Thoracic aorta (tissue), 2 donors: ENCODE measurements around the gene TTLL8. TPM values are rescaled to one million over a fixed set of nuclear protein-coding genes. Genes with fewer than 3 reads are reported as not detected.

Experiments
- ATAC-seq: fragments of 150-250 bp; one replicate; pipeline ENCODE4 v1.8.0; 2017; ENCODE audit warnings: low read depth; ENCODE audit not compliant: insufficient number of reproducible peaks, low FRiP score
- DNase-seq: peaks from one replicate; pipeline ENCODE4 v3.0.0-alpha.2; 2020; ENCODE audit warnings: low spot score
- H3K27ac ChIP-seq, 2 donors: fragments of 200-600 bp; sonication (generic); 1 replicate in 1 of 2; 2 replicates in 1 of 2; pipeline ENCODE4 v1.5.1; 2016; ENCODE audit warnings: mild to moderate bottlenecking in 2 of 2, moderate library complexity in 2 of 2
- H3K27me3 ChIP-seq: fragments of 200-600 bp; sonication (generic); replicated peaks from 2 replicates; pipeline ENCODE4 v1.6.0; 2016; ENCODE audit warnings: mild to moderate bottlenecking; ENCODE audit not compliant: insufficient read depth
- H3K36me3 ChIP-seq: fragments of 200-600 bp; sonication (generic); one replicate; pipeline ENCODE4 v1.5.1; 2016
- H3K4me1 ChIP-seq, 2 donors: fragments of 200-600 bp; sonication (generic); 1 replicate in 1 of 2; 2 replicates in 1 of 2; pipeline versions ENCODE4 v1.5.1 to v1.6.0; 2016; ENCODE audit warnings: low read depth in 2 of 2, mild to moderate bottlenecking in 1 of 2; ENCODE audit not compliant: control insufficient read depth in 1 of 2
- H3K4me3 ChIP-seq: fragments of 200-600 bp; sonication (generic); 2 replicates; pipeline ENCODE4 v1.5.1; 2016; ENCODE audit warnings: mild to moderate bottlenecking
- H3K9me3 ChIP-seq: fragments of 200-600 bp; sonication (generic); 2 replicates; pipeline ENCODE4 v1.5.1; 2016
- total RNA-seq, 2 donors: library from RNA; depleted of rRNA; stranded (reverse); fragments of >200 nt; gene quantifications; one replicate each; pipeline versions ENCODE4 v1.1.0 to v1.2.3, GENCODE V29; 2016
- TF ChIP-seq, protein P1 (sequence below): fragments of 200-600 bp; sonication (generic); IDR thresholded peaks from one replicate; pipeline ENCODE4 v1.5.1; 2019; ENCODE audit warnings: antibody characterized with exemption

TTLL8 gene
- total RNA-seq, 2 donors from 2014 or later: not detected

DNA sequence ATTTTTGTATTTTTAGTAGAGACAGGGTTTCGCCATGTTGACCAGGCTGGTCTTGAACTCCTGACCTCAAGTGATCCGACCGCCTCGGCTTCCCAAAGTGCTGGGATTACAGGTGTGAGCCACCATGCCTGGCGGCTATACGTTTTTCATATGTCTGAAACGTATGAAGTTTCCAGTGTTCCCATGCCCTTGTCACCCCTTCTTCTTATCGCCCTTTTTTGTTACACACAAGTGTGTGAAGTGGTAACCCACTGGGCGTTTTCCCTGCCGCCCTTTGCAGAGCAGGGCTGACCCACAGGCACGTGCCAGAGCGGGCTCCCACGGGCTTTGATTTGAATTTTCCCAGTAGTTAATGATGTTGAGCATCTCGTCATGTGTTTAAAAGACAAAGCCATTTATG is 80.5 kb downstream of the TTLL8 start:
- Histone ChIP-seq H3K9me3 (peaks cover 11% of the 10 kb centered on the region), H3K4me3 (no peak overlapping the region), H3K36me3 (no peaks in the 10 kb centered on the region), H3K27me3 (no peaks in the 10 kb centered on the region), H3K4me1 (peaks cover 0 to under 1% of the 10 kb centered on the region in 2 donors), H3K27ac (no peak overlapping the region)
- DNase-seq: peak; percentile 1
- ATAC-seq: no peak
- TF ChIP-seq, protein P1, sequence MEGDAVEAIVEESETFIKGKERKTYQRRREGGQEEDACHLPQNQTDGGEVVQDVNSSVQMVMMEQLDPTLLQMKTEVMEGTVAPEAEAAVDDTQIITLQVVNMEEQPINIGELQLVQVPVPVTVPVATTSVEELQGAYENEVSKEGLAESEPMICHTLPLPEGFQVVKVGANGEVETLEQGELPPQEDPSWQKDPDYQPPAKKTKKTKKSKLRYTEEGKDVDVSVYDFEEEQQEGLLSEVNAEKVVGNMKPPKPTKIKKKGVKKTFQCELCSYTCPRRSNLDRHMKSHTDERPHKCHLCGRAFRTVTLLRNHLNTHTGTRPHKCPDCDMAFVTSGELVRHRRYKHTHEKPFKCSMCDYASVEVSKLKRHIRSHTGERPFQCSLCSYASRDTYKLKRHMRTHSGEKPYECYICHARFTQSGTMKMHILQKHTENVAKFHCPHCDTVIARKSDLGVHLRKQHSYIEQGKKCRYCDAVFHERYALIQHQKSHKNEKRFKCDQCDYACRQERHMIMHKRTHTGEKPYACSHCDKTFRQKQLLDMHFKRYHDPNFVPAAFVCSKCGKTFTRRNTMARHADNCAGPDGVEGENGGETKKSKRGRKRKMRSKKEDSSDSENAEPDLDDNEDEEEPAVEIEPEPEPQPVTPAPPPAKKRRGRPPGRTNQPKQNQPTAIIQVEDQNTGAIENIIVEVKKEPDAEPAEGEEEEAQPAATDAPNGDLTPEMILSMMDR: no peak

DNA sequence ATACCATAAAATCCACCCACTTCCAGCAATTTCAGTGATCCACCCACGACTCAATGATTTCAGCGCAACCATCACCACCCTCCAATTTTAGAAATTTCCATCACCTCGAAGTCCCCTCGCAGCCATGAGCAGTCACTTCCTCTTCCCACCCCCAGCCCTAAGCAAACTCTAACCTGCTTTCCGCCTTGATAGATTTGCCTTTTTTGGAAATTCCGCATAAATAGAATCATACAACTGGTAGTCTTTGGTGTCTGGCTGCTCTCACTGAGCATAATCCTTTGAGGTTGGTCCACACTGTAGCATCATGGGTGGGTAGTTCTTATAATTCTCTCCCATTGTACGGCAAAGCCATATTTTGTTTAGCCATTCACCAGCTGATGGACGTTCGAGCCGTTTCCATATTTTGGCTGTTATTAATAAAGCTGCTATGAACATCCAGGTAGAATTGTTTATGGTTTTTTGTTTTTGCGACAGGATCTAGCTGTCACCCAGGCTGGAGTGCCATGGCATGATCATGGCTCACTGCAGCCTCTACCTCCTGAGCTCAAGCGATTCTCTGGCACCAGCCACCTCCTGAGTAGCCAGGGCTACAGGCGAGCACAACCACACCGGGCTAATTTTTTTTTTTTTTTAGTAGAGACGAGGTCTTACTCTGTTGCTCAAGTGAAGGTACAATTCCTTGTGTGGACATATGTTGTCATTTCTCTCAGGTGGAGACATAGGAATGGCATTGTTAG is 81.5 kb downstream of the TTLL8 start:
- no peak overlapping the region for H3K27ac ChIP-seq
- DNase-seq (peak; percentile 0), ATAC-seq (no peak)
- H3K4me3 ChIP-seq: no peak overlapping the region
- TF ChIP-seq, protein P1: no peak
- no peaks in the 10 kb centered on the region for H3K27me3 ChIP-seq
- H3K36me3 ChIP-seq: no peaks in the 10 kb centered on the region
- H3K9me3 ChIP-seq: peaks cover 11% of the 10 kb centered on the region
- H3K4me1 ChIP-seq: peaks cover 3 to 10% of the 10 kb centered on the region in 2 donors

DNA sequence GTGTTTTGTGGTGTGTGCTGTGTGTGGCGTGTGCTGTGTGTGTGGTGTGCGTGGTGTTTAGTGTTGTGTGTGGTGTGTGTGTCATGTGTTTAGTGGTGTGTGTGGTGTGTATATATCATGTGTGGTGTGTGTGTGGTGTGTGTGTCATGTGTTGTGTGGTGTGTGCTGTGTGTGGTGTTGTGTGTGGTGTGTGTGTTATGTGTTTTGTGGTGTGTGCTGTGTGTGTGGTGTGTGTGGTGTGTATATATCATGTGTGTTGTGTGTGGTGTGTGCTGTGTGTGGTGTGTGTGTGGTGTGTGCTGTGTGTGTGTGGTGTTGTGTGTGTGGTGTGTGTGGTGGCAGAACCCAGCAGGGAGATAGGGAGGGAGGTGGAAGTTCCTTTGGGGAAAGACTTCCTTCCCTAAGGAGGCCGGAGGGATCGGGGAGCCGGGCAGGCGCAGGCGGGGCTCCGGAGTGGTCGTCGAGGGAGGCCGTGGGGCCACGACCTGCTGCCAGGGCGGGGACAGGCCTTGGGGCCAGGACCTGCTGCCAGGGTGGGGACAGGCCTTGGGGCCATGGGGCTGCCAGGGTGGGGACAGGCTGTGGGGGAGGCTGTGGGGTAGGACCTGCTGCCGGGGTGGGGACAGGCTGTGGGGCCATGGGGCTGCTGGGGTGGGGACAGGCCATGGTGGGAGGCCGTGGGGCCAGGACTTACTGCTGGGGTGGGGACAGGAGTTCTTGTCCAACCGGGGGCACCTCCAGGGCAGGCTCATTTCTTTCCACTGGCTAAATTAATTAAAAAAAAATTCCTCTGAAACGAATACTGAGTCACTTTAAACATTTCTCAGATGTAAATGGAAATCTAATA is 82.3 kb downstream of the TTLL8 start:
- TF ChIP-seq, protein P1: no peak
- H3K9me3 ChIP-seq: peaks cover 11% of the 10 kb centered on the region
- H3K4me3 ChIP-seq: no peak overlapping the region
- H3K27me3 ChIP-seq: no peaks in the 10 kb centered on the region
- peaks cover 5 to 13% of the 10 kb centered on the region in 2 donors for H3K4me1 ChIP-seq
- peak overlapping the region in 1 of 2 donors; percentile 38 for H3K27ac ChIP-seq
- DNase-seq (peak; percentile 1), ATAC-seq (no peak)
- H3K36me3 ChIP-seq: no peaks in the 10 kb centered on the region

DNA sequence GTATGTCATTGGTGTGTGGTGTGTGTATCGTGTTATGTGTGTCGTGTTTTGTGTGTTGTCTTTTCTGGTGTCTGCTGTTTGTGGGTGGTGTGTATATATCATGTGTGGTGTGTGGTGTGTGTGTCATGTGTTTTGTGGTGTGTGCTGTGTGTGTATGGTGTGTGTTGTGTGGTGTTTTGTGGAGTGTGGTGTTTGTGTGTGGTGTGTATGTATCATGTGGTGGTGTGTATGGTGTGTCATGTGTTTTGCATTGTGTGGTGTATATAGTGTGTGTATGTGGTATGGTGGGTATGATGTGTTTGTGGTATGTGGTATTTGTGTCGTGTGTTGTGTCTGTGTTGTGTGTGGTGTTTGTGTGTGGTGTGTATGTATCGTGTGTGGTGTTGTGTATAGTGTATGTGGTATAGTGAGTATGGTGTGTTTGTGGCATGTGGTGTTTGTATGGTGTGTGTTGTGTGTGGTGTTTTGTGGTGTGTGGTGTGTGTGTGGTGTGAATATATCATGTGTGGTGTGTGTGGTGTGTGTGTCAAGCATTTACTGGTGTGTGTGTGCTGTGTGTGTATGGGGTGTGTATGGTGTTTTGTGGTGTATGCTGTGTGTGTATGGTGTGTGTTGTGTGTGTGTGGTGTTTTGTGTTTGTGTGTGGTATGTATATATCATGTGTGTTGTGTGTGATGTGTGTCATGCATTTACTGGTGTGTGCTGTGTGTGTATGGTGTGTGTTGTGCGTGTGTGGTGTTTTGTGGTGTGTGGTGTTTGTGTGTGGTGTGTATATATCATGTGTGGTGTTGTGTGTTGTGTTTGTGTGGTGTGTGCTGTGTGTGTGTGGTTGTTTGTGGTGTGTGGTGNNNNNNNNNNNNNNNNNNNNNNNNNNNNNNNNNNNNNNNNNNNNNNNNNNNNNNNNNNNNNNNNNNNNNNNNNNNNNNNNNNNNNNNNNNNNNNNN is 84.8 kb downstream of the TTLL8 start:
- DNase-seq (no peak), ATAC-seq (no peak)
- TF ChIP-seq, protein P1: no peak
- Histone ChIP-seq H3K4me1 (peaks cover 10 to 22% of the 10 kb centered on the region in 2 donors), H3K27ac (no peak overlapping the region), H3K4me3 (no peak overlapping the region), H3K9me3 (no peaks in the 10 kb centered on the region), H3K36me3 (no peaks in the 10 kb centered on the region), H3K27me3 (no peaks in the 10 kb centered on the region)
